Cardiac muscle cell (in vitro differentiated cells and primary cell): ENCODE data around the gene NKD2. TPM values are rescaled to one million over a fixed set of nuclear protein-coding genes. Genes with fewer than 3 reads are reported as not detected.
A peak's percentile ranks its signal among the peaks of the same experiment; 100 is the strongest.
"Not testable (repeated sequence)": the region's sequence is repeated elsewhere in the genome, so short reads cannot be mapped to it uniquely, and the experiment has no call there.

Experiments
- DNase-seq, 2 donors: peaks; one replicate each; pipeline versions ENCODE4 v3.0.0 to v3.0.0-alpha.2; 2010 to 2017; ENCODE audit warnings: low read depth in 1 of 2, low spot score in 1 of 2
- H3K27ac ChIP-seq: fragments of 200-600 bp; sonication (generic); 2 replicates; pipeline ENCODE4 v1.5.1; 2016
- H3K27me3 ChIP-seq: fragments of 200-600 bp; sonication (generic); 2 replicates; pipeline ENCODE4 v1.6.0; 2016; ENCODE audit warnings: control low read depth
- H3K36me3 ChIP-seq: fragments of 200-600 bp; sonication (generic); 2 replicates; pipeline ENCODE4 v1.5.1; 2016; ENCODE audit warnings: control low read depth
- H3K4me1 ChIP-seq: fragments of 200-600 bp; sonication (generic); 2 replicates; pipeline ENCODE4 v1.8.1; 2017; ENCODE audit warnings: low read depth, mild to moderate bottlenecking, mixed run types
- H3K4me3 ChIP-seq: fragments of 200-600 bp; sonication (generic); 2 replicates; pipeline ENCODE4 v1.5.1; 2016; ENCODE audit warnings: mild to moderate bottlenecking
- H3K9me3 ChIP-seq: fragments of 200-600 bp; sonication (generic); 2 replicates; pipeline ENCODE4 v1.5.1; 2017; ENCODE audit warnings: low read depth, mild to moderate bottlenecking, control low read depth
- polyA plus RNA-seq: library from polyadenylated mRNA; unstranded; fragments of >200 nt; fragmentation: Nextera tagmentation; extraction: Ambion mirVana; gene quantifications from 2 replicates; pipeline ENCODE4 v1.2.1, GENCODE V29; 2016
- total RNA-seq: library from RNA; depleted of rRNA; stranded (reverse); fragments of >200 nt; gene quantifications from 2 replicates; pipeline ENCODE4 v1.2.3, GENCODE V29; 2016
- TF ChIP-seq, protein P1 (sequence below): IDR thresholded peaks from 2 replicates; pipeline ENCODE4 v1.5.1; 2012; ENCODE audit warnings: low read depth, mild to moderate bottlenecking, low read length

NKD2 gene
- total and polyA plus RNA-seq, 2 experiments from 2014 or later: 3.4 to 3.9 TPM

GRCh38 chr5:1079486-1079885, 70.9 kb downstream of the NKD2 start:
- Histone ChIP-seq H3K4me3 (no peak overlapping the region), H3K27ac (no peak overlapping the region), H3K27me3 (no peaks in the 10 kb centered on the region), H3K4me1 (no peaks in the 10 kb centered on the region), H3K9me3 (no peaks in the 10 kb centered on the region), H3K36me3 (peaks cover 2% of the 10 kb centered on the region)
- TF ChIP-seq, protein P1, sequence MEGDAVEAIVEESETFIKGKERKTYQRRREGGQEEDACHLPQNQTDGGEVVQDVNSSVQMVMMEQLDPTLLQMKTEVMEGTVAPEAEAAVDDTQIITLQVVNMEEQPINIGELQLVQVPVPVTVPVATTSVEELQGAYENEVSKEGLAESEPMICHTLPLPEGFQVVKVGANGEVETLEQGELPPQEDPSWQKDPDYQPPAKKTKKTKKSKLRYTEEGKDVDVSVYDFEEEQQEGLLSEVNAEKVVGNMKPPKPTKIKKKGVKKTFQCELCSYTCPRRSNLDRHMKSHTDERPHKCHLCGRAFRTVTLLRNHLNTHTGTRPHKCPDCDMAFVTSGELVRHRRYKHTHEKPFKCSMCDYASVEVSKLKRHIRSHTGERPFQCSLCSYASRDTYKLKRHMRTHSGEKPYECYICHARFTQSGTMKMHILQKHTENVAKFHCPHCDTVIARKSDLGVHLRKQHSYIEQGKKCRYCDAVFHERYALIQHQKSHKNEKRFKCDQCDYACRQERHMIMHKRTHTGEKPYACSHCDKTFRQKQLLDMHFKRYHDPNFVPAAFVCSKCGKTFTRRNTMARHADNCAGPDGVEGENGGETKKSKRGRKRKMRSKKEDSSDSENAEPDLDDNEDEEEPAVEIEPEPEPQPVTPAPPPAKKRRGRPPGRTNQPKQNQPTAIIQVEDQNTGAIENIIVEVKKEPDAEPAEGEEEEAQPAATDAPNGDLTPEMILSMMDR: no peak
- no peak for DNase-seq

- Histone ChIP-seq H3K36me3 (peaks cover 2% of the 10 kb centered on the region), H3K4me3 (no peak overlapping the region), H3K27ac (no peak overlapping the region), H3K4me1 (no peaks in the 10 kb centered on the region), H3K9me3 (no peaks in the 10 kb centered on the region), H3K27me3 (no peaks in the 10 kb centered on the region)
- DNase-seq: no peak
- TF ChIP-seq, protein P1: no peak
These were observed 71.4 kb downstream of the NKD2 start for GRCh38 chr5:1079961-1080360.

GRCh38 chr5:1080432-1080831, 71.8 kb downstream of the NKD2 start:
- no peaks in the 10 kb centered on the region for H3K9me3 ChIP-seq
- peak in 1 of 2 donors; percentile 21 for DNase-seq
- no peaks in the 10 kb centered on the region for H3K4me1 ChIP-seq
- H3K27me3 ChIP-seq: no peaks in the 10 kb centered on the region
- TF ChIP-seq, protein P1: no peak
- no peak overlapping the region for H3K4me3 ChIP-seq
- peaks cover 2% of the 10 kb centered on the region for H3K36me3 ChIP-seq
- no peak overlapping the region for H3K27ac ChIP-seq

DNA sequence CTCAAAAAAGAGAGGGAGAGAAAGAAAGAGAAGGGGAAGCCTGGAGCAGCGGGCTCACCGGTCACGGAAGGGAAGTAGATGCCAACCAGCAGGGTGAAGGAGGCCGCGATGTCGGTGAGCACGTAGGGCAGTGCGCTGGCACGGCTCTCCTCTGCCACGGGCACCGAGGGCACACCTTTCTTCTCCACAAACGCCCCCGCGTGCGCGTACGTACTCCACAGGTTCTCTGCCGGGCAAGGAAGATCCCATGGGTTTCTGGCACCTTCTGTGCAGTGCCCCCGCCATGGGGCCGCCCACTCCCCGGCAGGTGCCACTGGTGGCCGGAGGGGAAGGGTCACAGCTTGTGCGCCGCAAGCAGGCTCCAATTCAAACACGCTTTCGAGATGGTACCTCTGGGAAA, 72.9 kb downstream of the NKD2 start:
- DNase-seq: no peak
- Histone ChIP-seq H3K27ac (no peak overlapping the region), H3K27me3 (no peaks in the 10 kb centered on the region), H3K4me1 (no peaks in the 10 kb centered on the region), H3K9me3 (no peaks in the 10 kb centered on the region), H3K36me3 (peaks cover 5% of the 10 kb centered on the region), H3K4me3 (no peak overlapping the region)
- TF ChIP-seq, protein P1: no peak

- H3K4me3 ChIP-seq, DNase-seq, H3K36me3 ChIP-seq, H3K4me1 ChIP-seq, H3K27ac ChIP-seq, H3K9me3 ChIP-seq, H3K27me3 ChIP-seq: not testable (repeated sequence)
These were observed 74.4 kb downstream of the NKD2 start for GRCh38 chr5:1083026-1083425.

- Histone ChIP-seq H3K36me3 (peaks cover 9% of the 10 kb centered on the region), H3K9me3 (no peaks in the 10 kb centered on the region), H3K27ac (no peak overlapping the region), H3K4me3 (no peak overlapping the region), H3K27me3 (no peaks in the 10 kb centered on the region), H3K4me1 (no peaks in the 10 kb centered on the region)
- no peak for DNase-seq
- TF ChIP-seq, protein P1: no peak
These were observed 75.4 kb downstream of the NKD2 start for GRCh38 chr5:1083823-1084605.
